ENCODE data around the gene TMEM129.

GRCh38 chr4:1693131-1693896 lies 27.8 kb downstream of the TMEM129 start:
- TF ChIP-seq EZH2 (IDR thresholded peaks at IDR 0.05; ENCODE audit: borderline replicate concordance, low read length), result no peak
- TF ChIP-seq CTCF (IDR thresholded peaks at IDR 0.05; ENCODE audit: low read length), result peak; percentile 70

All from OCI-LY1 (cell line).